ENCODE data around the gene CRHR2. TPM values are rescaled to one million over a fixed set of nuclear protein-coding genes. Genes with fewer than 3 reads are reported as not detected.

Gene CRHR2
- total RNA-seq, 1 experiment from 2014 or later, result not detected

DNA sequence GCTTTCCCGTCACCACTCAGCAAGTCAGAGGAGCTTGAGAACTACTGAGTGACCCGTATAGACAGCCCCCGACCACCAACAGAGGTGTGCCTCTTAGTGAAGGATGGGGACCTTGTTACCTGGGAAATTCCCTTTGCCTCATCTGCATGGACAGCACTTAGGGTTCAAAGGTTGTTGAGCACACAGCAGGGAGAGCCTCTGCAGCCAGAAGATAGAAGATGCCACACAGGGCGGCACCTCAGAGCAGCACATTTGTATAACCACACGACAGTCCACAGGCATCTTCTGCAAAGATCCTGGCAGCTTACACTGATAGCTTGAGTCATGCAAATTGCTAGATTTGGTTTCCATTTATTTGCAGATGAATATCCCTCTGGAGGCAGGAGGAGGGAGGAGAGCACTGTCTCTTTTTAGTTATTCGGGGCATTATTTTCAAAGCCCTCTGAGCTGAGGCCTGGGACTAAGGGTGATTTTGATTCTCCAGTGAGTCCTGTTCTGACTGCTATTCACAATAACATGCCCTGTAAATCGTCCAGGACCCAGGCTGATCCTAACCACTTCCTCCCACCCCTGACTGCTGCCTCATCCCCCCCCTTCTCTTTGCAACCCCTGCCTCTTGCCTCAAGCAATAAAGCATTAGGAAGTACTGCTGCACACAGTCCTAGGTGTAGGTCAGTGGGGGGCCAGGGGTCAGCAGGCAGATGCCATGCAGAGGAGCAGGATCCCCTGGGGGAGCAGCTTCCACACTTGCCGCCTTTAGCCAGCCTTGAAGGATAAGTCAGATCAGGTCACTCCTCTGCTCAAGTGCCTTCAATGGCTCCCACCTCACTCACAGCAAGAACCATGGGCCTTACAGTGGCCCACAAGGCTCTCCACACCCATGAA, 45.0 kb upstream of the CRHR2 start:
- peak in 1 of 2 experiments; percentile 26 for DNase-seq
- TF ChIP-seq CTCF (IDR thresholded peaks at IDR 0.05; ENCODE audit: insufficient read depth in 1 of 2, low read depth in 1 of 2, low read length in 1 of 2, severe bottlenecking in 1 of 2, unreplicated experiment in 1 of 2), result no peak
- Histone ChIP-seq H3K9me3 (no peaks in the 10 kb centered on the region), H3K27me3 (replicated peaks; ENCODE audit: control insufficient read depth, insufficient read depth, low read length) (no peaks in the 10 kb centered on the region), H3K4me1 (peaks cover 19% of the 10 kb centered on the region), H3K36me3 (ENCODE audit: control insufficient read depth, insufficient read depth, low read length) (no peaks in the 10 kb centered on the region), H3K4me3 (ENCODE audit: low read depth, low read length) (no peak overlapping the region)
- ChIA-PET CTCF (no interaction called here), POLR2A (interaction anchor here (0.6 kb wide), 1 partner anchor 348 kb away, joined by 3 read pairs; no protein-coding TSS in a partner anchor)
- Mint-ChIP-seq H3K27ac (ENCODE audit: unreplicated experiment) (peak overlapping the region; percentile 55), H3K4me3 (ENCODE audit: unreplicated experiment) (no peak overlapping the region), H3K27me3 (ENCODE audit: insufficient read depth, unreplicated experiment) (no peaks in the 10 kb centered on the region), H3K36me3 (ENCODE audit: insufficient read depth, unreplicated experiment) (no peaks in the 10 kb centered on the region), H3K9me3 (ENCODE audit: unreplicated experiment) (peaks cover 10% of the 10 kb centered on the region), H3K4me1 (ENCODE audit: low read depth, unreplicated experiment) (peaks cover 23% of the 10 kb centered on the region)
- intact Hi-C loops (cut with micrococcal nuclease; ENCODE audit: unreplicated experiment), result no loop called here
- no TSS peak for BruUV-seq (replicated peaks)

- intact Hi-C loops (cut with micrococcal nuclease; ENCODE audit: unreplicated experiment), result no loop called here
- H3K9me3 Mint-ChIP-seq (ENCODE audit: unreplicated experiment), result peaks cover 10% of the 10 kb centered on the region
- Histone ChIP-seq H3K36me3 (ENCODE audit: control insufficient read depth, insufficient read depth, low read length) (no peaks in the 10 kb centered on the region), H3K4me1 (peaks cover 19% of the 10 kb centered on the region), H3K27me3 (replicated peaks; ENCODE audit: control insufficient read depth, insufficient read depth, low read length) (no peaks in the 10 kb centered on the region), H3K9me3 (no peaks in the 10 kb centered on the region), H3K4me3 (ENCODE audit: low read depth, low read length) (no peak overlapping the region)
- peak overlapping the region; percentile 55 for H3K27ac Mint-ChIP-seq (ENCODE audit: unreplicated experiment)
- no peak for TF ChIP-seq CTCF (IDR thresholded peaks at IDR 0.05; ENCODE audit: insufficient read depth in 1 of 2, low read depth in 1 of 2, low read length in 1 of 2, severe bottlenecking in 1 of 2, unreplicated experiment in 1 of 2)
- ChIA-PET POLR2A (no interaction called here), CTCF (interaction anchor here (0.6 kb wide), 1 partner anchor 55 kb away, joined by 3 read pairs; no protein-coding TSS in a partner anchor)
- no peak overlapping the region for H3K4me3 Mint-ChIP-seq (ENCODE audit: unreplicated experiment)
- DNase-seq, result no peak
- H3K27me3 Mint-ChIP-seq (ENCODE audit: insufficient read depth, unreplicated experiment), result no peaks in the 10 kb centered on the region
- no TSS peak for BruUV-seq (replicated peaks)
- peaks cover 23% of the 10 kb centered on the region for H3K4me1 Mint-ChIP-seq (ENCODE audit: low read depth, unreplicated experiment)
- no peaks in the 10 kb centered on the region for H3K36me3 Mint-ChIP-seq (ENCODE audit: insufficient read depth, unreplicated experiment)
Observed at GRCh38 chr7:30726296-30727006, 44.2 kb upstream of the CRHR2 start.

GRCh38 chr7:30723776-30724175, 41.5 kb upstream of the CRHR2 start:
- peaks cover 21% of the 10 kb centered on the region for H3K4me1 Mint-ChIP-seq (ENCODE audit: low read depth, unreplicated experiment)
- H3K9me3 Mint-ChIP-seq (ENCODE audit: unreplicated experiment), result peaks cover 25% of the 10 kb centered on the region
- no peak for DNase-seq
- no peaks in the 10 kb centered on the region for H3K27me3 Mint-ChIP-seq (ENCODE audit: insufficient read depth, unreplicated experiment)
- intact Hi-C loops (cut with micrococcal nuclease; ENCODE audit: unreplicated experiment), result no loop called here
- BruUV-seq (replicated peaks), result no TSS peak
- H3K36me3 ChIP-seq (ENCODE audit: control insufficient read depth, insufficient read depth, low read length), result no peaks in the 10 kb centered on the region
- no peaks in the 10 kb centered on the region for H3K36me3 Mint-ChIP-seq (ENCODE audit: insufficient read depth, unreplicated experiment)
- no peak overlapping the region for H3K4me3 ChIP-seq (ENCODE audit: low read depth, low read length)
- CTCF ChIA-PET, result no interaction called here
- H3K9me3 ChIP-seq, result 0 out of 2 replicates have a peak, but pooled peaks cover under 1% of the 10 kb centered on the region
- H3K4me1 ChIP-seq, result peaks cover 19% of the 10 kb centered on the region
- POLR2A ChIA-PET, result no interaction called here
- no peak for TF ChIP-seq CTCF (IDR thresholded peaks at IDR 0.05; ENCODE audit: insufficient read depth in 1 of 2, low read depth in 1 of 2, low read length in 1 of 2, severe bottlenecking in 1 of 2, unreplicated experiment in 1 of 2)
- no peak overlapping the region for H3K27ac Mint-ChIP-seq (ENCODE audit: unreplicated experiment)
- H3K4me3 Mint-ChIP-seq (ENCODE audit: unreplicated experiment), result no peak overlapping the region
- H3K27me3 ChIP-seq (replicated peaks; ENCODE audit: control insufficient read depth, insufficient read depth, low read length), result no peaks in the 10 kb centered on the region

Data from Caco-2 (cell line).